CD4-positive, alpha-beta T cell treated with Interleukin-17A for 4 hours (primary cell): ENCODE data around the gene CHCHD3.

Experiments
- DNase-seq: peaks from one replicate; pipeline ENCODE4 v3.0.0-alpha.2; 2020; ENCODE audit warnings: mixed read lengths

The CHCHD3 gene

GRCh38 chr7:132799081-132799413 is 282.8 kb downstream of the CHCHD3 start:
- no peak for DNase-seq

GRCh38 chr7:132797152-132797551 is 284.7 kb downstream of the CHCHD3 start:
- DNase-seq, result no peak

GRCh38 chr7:132793474-132793873 is 288.4 kb downstream of the CHCHD3 start:
- no peak for DNase-seq

- DNase-seq, result no peak
These were observed 290.9 kb downstream of the CHCHD3 start for GRCh38 chr7:132791036-132791435.

GRCh38 chr7:132790104-132790503 is 291.8 kb downstream of the CHCHD3 start:
- DNase-seq, result no peak

GRCh38 chr7:132789281-132789680 is 292.6 kb downstream of the CHCHD3 start:
- no peak for DNase-seq

GRCh38 chr7:132785870-132786269 is 296.0 kb downstream of the CHCHD3 start:
- no peak for DNase-seq

- no peak for DNase-seq
These were observed 297.5 kb downstream of the CHCHD3 start for GRCh38 chr7:132784406-132784805.

- no peak for DNase-seq
These were observed 298.1 kb downstream of the CHCHD3 start for GRCh38 chr7:132783824-132784223.

GRCh38 chr7:132782777-132783640 is 298.9 kb downstream of the CHCHD3 start:
- DNase-seq, result no peak

- no peak for DNase-seq
These were observed 301.1 kb downstream of the CHCHD3 start for GRCh38 chr7:132780822-132781221.

GRCh38 chr7:132779164-132779563 is 302.7 kb downstream of the CHCHD3 start:
- no peak for DNase-seq

GRCh38 chr7:132778761-132779160 is 303.1 kb downstream of the CHCHD3 start:
- DNase-seq, result no peak

- no peak for DNase-seq
These were observed 303.9 kb downstream of the CHCHD3 start for GRCh38 chr7:132777956-132778355.

- no peak for DNase-seq
These were observed 304.5 kb downstream of the CHCHD3 start for GRCh38 chr7:132777414-132777813.

GRCh38 chr7:132776048-132776620 is 305.8 kb downstream of the CHCHD3 start:
- DNase-seq, result no peak

- no peak for DNase-seq
These were observed 308.3 kb downstream of the CHCHD3 start for GRCh38 chr7:132773527-132773956.

GRCh38 chr7:132771301-132771730 is 310.6 kb downstream of the CHCHD3 start:
- peak; percentile 65 for DNase-seq

GRCh38 chr7:132770055-132770454 is 311.8 kb downstream of the CHCHD3 start:
- DNase-seq, result no peak

GRCh38 chr7:132769280-132769679 is 312.6 kb downstream of the CHCHD3 start:
- DNase-seq, result no peak

- DNase-seq, result no peak
These were observed 313.8 kb downstream of the CHCHD3 start for GRCh38 chr7:132768099-132768498.

GRCh38 chr7:132767378-132767777 is 314.5 kb downstream of the CHCHD3 start:
- no peak for DNase-seq

- DNase-seq, result no peak
These were observed 315.2 kb downstream of the CHCHD3 start for GRCh38 chr7:132766660-132767059.

GRCh38 chr7:132765861-132766260 is 316.0 kb downstream of the CHCHD3 start:
- no peak for DNase-seq

- no peak for DNase-seq
These were observed 317.1 kb downstream of the CHCHD3 start for GRCh38 chr7:132764762-132765161.
